ENCODE results near the gene IRF2BPL. TPM values are rescaled to one million over a fixed set of nuclear protein-coding genes. Genes with fewer than 3 reads are reported as not detected.

The IRF2BPL gene
- 10 to 100 TPM; 29.5 to 37.1 (median 32.7) TPM for total RNA-seq

- Mint-ChIP-seq H3K4me1 (ENCODE audit: low read depth) (peaks cover 59% of the 10 kb centered on the region), H3K27me3 (ENCODE audit: low read depth) (no peaks in the 10 kb centered on the region), H3K9me3 (no peaks in the 10 kb centered on the region), H3K4me3 (peak within 1 kb of the TSS; percentile 93), H3K36me3 (ENCODE audit: insufficient read depth) (peaks cover 7% of the 10 kb centered on the region)
- ATAC-seq, result peak; percentile 73 to 77
- peak; percentile 93 for DNase-seq
Measured at GRCh38 chr14:77028384-77029231, at the start of gene IRF2BPL. Gene IRF2BPL (minus strand): TSS chr14:77028708. CDS start chr14:77027792, 916 bp downstream.

- peaks cover 7% of the 10 kb centered on the region for H3K9me3 Mint-ChIP-seq
- H3K4me1 Mint-ChIP-seq (ENCODE audit: low read depth), result no peaks in the 10 kb centered on the region
- no peaks in the 10 kb centered on the region for H3K27me3 Mint-ChIP-seq (ENCODE audit: low read depth)
- ATAC-seq (no peak), DNase-seq (no peak)
- H3K4me3 Mint-ChIP-seq, result no peak overlapping the region
- H3K36me3 Mint-ChIP-seq (ENCODE audit: insufficient read depth), result no peaks in the 10 kb centered on the region
Measured at GRCh38 chr14:77077040-77077439, 48.5 kb upstream of the IRF2BPL start.

- ATAC-seq (no peak), DNase-seq (no peak)
- peaks cover 7% of the 10 kb centered on the region for H3K9me3 Mint-ChIP-seq
- H3K36me3 Mint-ChIP-seq (ENCODE audit: insufficient read depth), result no peaks in the 10 kb centered on the region
- no peaks in the 10 kb centered on the region for H3K27me3 Mint-ChIP-seq (ENCODE audit: low read depth)
- no peak overlapping the region for H3K4me3 Mint-ChIP-seq
- no peaks in the 10 kb centered on the region for H3K4me1 Mint-ChIP-seq (ENCODE audit: low read depth)
Measured at GRCh38 chr14:77076113-77076631, 47.7 kb upstream of the IRF2BPL start.

- H3K27me3 Mint-ChIP-seq (ENCODE audit: low read depth), result peaks cover 3% of the 10 kb centered on the region
- DNase-seq (no peak), ATAC-seq (no peak)
- H3K36me3 Mint-ChIP-seq (ENCODE audit: insufficient read depth), result no peaks in the 10 kb centered on the region
- no peaks in the 10 kb centered on the region for H3K4me1 Mint-ChIP-seq (ENCODE audit: low read depth)
- peaks cover 4% of the 10 kb centered on the region for H3K9me3 Mint-ChIP-seq
- no peak overlapping the region for H3K4me3 Mint-ChIP-seq
Measured at GRCh38 chr14:77074969-77075368, 46.5 kb upstream of the IRF2BPL start.

GRCh38 chr14:77071938-77072388 lies 43.5 kb upstream of the IRF2BPL start:
- Mint-ChIP-seq H3K36me3 (ENCODE audit: insufficient read depth) (no peaks in the 10 kb centered on the region), H3K9me3 (no peaks in the 10 kb centered on the region), H3K27me3 (ENCODE audit: low read depth) (peaks cover 7% of the 10 kb centered on the region), H3K4me1 (ENCODE audit: low read depth) (no peaks in the 10 kb centered on the region), H3K4me3 (no peak overlapping the region)
- ATAC-seq, result no peak
- DNase-seq, result no peak

GRCh38 chr14:77069551-77069950 lies 41.0 kb upstream of the IRF2BPL start:
- Mint-ChIP-seq H3K36me3 (ENCODE audit: insufficient read depth) (no peaks in the 10 kb centered on the region), H3K4me3 (no peak overlapping the region), H3K4me1 (ENCODE audit: low read depth) (no peaks in the 10 kb centered on the region), H3K27me3 (ENCODE audit: low read depth) (peaks cover 7% of the 10 kb centered on the region), H3K9me3 (no peaks in the 10 kb centered on the region)
- ATAC-seq (no peak), DNase-seq (no peak)

- DNase-seq, result no peak
- Mint-ChIP-seq H3K36me3 (ENCODE audit: insufficient read depth) (no peaks in the 10 kb centered on the region), H3K4me1 (ENCODE audit: low read depth) (no peaks in the 10 kb centered on the region), H3K9me3 (no peaks in the 10 kb centered on the region), H3K4me3 (no peak overlapping the region), H3K27me3 (ENCODE audit: low read depth) (peaks cover 7% of the 10 kb centered on the region)
- no peak for ATAC-seq
Measured at GRCh38 chr14:77068517-77069200, 40.2 kb upstream of the IRF2BPL start.

GRCh38 chr14:77067632-77068516 lies 39.4 kb upstream of the IRF2BPL start:
- no peaks in the 10 kb centered on the region for H3K4me1 Mint-ChIP-seq (ENCODE audit: low read depth)

GRCh38 chr14:77066578-77067172 lies 38.2 kb upstream of the IRF2BPL start:
- no peaks in the 10 kb centered on the region for H3K36me3 Mint-ChIP-seq (ENCODE audit: insufficient read depth)
- H3K4me1 Mint-ChIP-seq (ENCODE audit: low read depth), result no peaks in the 10 kb centered on the region
- no peak for ATAC-seq
- no peaks in the 10 kb centered on the region for H3K9me3 Mint-ChIP-seq
- H3K4me3 Mint-ChIP-seq, result no peak overlapping the region
- H3K27me3 Mint-ChIP-seq (ENCODE audit: low read depth), result peaks cover 7% of the 10 kb centered on the region
- DNase-seq, result no peak

More at GRCh38 chr14:77067632-77068516, 39.4 kb upstream of the IRF2BPL start:
- Mint-ChIP-seq H3K36me3 (ENCODE audit: insufficient read depth) (no peaks in the 10 kb centered on the region), H3K4me3 (no peak overlapping the region), H3K9me3 (no peaks in the 10 kb centered on the region), H3K27me3 (ENCODE audit: low read depth) (peaks cover 7% of the 10 kb centered on the region)
- ATAC-seq (peak; percentile 78 to 84), DNase-seq (peak; percentile 56)

GRCh38 chr14:77065851-77066577 lies 37.5 kb upstream of the IRF2BPL start:
- H3K4me1 Mint-ChIP-seq (ENCODE audit: low read depth), result no peaks in the 10 kb centered on the region
- H3K36me3 Mint-ChIP-seq (ENCODE audit: insufficient read depth), result no peaks in the 10 kb centered on the region
- H3K9me3 Mint-ChIP-seq, result no peaks in the 10 kb centered on the region
- H3K27me3 Mint-ChIP-seq (ENCODE audit: low read depth), result peaks cover 7% of the 10 kb centered on the region
- DNase-seq (no peak), ATAC-seq (no peak)
- no peak overlapping the region for H3K4me3 Mint-ChIP-seq

- Mint-ChIP-seq H3K36me3 (ENCODE audit: insufficient read depth) (no peaks in the 10 kb centered on the region), H3K9me3 (no peaks in the 10 kb centered on the region), H3K27me3 (ENCODE audit: low read depth) (peaks cover 3% of the 10 kb centered on the region), H3K4me3 (no peak overlapping the region), H3K4me1 (ENCODE audit: low read depth) (peaks cover under 1% of the 10 kb centered on the region)
- ATAC-seq (no peak), DNase-seq (no peak)
Measured at GRCh38 chr14:77064521-77065178, 36.1 kb upstream of the IRF2BPL start.

GRCh38 chr14:77063571-77064171 lies 35.2 kb upstream of the IRF2BPL start:
- ATAC-seq (no peak), DNase-seq (no peak)
- no peaks in the 10 kb centered on the region for H3K9me3 Mint-ChIP-seq
- H3K27me3 Mint-ChIP-seq (ENCODE audit: low read depth), result peaks cover 3% of the 10 kb centered on the region
- no peak overlapping the region for H3K4me3 Mint-ChIP-seq
- H3K4me1 Mint-ChIP-seq (ENCODE audit: low read depth), result peaks cover 4% of the 10 kb centered on the region
- no peaks in the 10 kb centered on the region for H3K36me3 Mint-ChIP-seq (ENCODE audit: insufficient read depth)
